ENCODE measurements around the gene RTL5.

Gene RTL5

DNA sequence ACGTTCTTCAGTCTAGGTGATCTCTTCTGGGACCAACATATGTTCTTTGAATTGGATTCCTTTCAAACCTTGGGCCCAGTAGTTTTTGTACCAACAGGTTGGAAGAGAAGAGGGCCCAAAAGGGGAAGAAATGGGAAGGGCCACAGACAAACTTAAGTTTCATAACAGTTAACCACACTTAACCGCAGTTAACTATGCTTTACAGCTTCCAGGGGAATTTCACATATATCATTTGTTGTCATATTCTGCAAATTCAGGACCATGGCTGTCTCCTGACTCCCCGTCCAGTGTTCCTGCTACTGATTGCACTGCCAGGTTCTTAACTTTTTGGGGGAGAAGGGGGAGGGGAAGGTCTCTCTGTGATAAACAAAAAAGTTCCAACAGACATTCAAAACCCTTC, 34.6 kb downstream of the RTL5 start:
- no peak for DNase-seq (ENCODE audit: low spot score)
- TF ChIP-seq, protein P1, sequence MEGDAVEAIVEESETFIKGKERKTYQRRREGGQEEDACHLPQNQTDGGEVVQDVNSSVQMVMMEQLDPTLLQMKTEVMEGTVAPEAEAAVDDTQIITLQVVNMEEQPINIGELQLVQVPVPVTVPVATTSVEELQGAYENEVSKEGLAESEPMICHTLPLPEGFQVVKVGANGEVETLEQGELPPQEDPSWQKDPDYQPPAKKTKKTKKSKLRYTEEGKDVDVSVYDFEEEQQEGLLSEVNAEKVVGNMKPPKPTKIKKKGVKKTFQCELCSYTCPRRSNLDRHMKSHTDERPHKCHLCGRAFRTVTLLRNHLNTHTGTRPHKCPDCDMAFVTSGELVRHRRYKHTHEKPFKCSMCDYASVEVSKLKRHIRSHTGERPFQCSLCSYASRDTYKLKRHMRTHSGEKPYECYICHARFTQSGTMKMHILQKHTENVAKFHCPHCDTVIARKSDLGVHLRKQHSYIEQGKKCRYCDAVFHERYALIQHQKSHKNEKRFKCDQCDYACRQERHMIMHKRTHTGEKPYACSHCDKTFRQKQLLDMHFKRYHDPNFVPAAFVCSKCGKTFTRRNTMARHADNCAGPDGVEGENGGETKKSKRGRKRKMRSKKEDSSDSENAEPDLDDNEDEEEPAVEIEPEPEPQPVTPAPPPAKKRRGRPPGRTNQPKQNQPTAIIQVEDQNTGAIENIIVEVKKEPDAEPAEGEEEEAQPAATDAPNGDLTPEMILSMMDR (IDR thresholded peaks at IDR 0.05; ENCODE audit: extremely low read depth, missing control alignments): no peak

GRCh38 chrX:72095370-72095769, 36.3 kb downstream of the RTL5 start:
- DNase-seq (ENCODE audit: low spot score): no peak

DNA sequence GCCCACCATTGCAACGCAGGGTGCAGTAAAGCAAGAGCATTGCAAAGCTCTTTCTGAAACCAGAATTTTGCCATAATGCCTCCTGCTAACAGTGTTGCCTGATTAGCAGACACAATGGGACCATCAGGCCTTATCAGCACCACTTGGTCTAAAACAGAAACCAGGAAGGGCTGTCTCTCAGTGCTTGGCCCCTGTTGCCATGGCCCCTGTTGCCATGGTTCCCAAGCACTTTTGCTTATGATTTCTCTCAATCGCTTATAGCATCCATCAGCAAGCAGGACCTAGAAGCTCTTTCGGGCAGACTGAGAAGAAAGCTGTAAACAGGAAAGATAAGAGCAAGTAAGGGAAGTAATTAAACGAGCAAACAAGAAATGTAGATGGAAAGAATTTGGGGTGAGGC, 36.8 kb downstream of the RTL5 start:
- DNase-seq (ENCODE audit: low spot score): peak; percentile 39
- TF ChIP-seq, protein P1 (IDR thresholded peaks at IDR 0.05; ENCODE audit: extremely low read depth, missing control alignments): no peak

More at GRCh38 chrX:72095370-72095769, 36.3 kb downstream of the RTL5 start:
- TF ChIP-seq, protein P1 (IDR thresholded peaks at IDR 0.05; ENCODE audit: extremely low read depth, missing control alignments): no peak

DNA sequence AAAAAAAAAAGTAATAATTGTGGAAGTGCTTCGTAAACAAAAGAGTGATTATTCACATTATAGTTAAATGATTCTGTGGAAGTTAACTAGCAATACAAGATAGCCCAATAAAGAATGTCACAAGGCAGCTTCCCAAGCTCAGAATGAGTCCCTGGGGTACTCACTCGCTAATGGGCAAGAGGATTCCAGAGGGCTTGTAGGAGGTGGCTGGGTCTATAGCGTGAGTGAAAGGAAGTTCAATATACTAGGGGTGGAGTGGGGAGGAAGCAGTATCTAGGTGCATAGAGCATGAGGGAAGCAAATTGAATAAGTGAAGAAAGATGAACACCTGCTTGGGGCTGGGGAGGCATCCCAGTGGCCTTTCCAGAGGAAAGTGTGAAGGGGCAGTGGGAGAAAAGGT, 42.5 kb downstream of the RTL5 start:
- no peak for DNase-seq (ENCODE audit: low spot score)
- TF ChIP-seq, protein P1 (IDR thresholded peaks at IDR 0.05; ENCODE audit: extremely low read depth, missing control alignments): no peak

GRCh38 chrX:72088761-72089160, 43.0 kb downstream of the RTL5 start:
- TF ChIP-seq, protein P1 (IDR thresholded peaks at IDR 0.05; ENCODE audit: extremely low read depth, missing control alignments): no peak

GRCh38 chrX:72086995-72087394, 44.7 kb downstream of the RTL5 start:
- TF ChIP-seq, protein P1 (IDR thresholded peaks at IDR 0.05; ENCODE audit: extremely low read depth, missing control alignments): no peak
- DNase-seq (ENCODE audit: low spot score): no peak

More at GRCh38 chrX:72088761-72089160, 43.0 kb downstream of the RTL5 start:
- DNase-seq (ENCODE audit: low spot score): no peak

DNA sequence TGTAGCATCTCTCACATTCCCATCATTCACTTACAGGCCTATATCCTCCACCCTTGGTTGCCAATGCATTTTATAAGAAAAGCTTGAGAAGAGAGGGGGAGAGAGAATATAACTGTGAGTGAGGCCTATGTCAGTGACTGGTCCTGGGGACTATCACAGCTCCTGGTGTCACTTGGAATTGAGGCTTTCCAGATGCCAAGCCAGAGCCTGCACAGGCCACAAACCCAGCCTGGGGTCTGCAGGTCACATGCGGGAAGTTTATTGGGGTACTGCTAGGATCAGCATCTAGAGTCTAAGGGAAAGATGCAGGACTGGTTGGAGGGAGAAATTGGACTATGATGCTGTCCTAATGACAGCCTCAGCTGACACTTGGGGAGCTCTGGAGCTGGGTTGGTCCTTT, 47.6 kb downstream of the RTL5 start:
- DNase-seq (ENCODE audit: low spot score): no peak
- TF ChIP-seq, protein P1 (IDR thresholded peaks at IDR 0.05; ENCODE audit: extremely low read depth, missing control alignments): no peak

All from GM20000 (cell line).